ENCODE data around the gene CARNS1. TPM values are rescaled to one million over a fixed set of nuclear protein-coding genes. Genes with fewer than 3 reads are reported as not detected.

The CARNS1 gene
- total and polyA plus RNA-seq, 9 of the 15 experiments (the other 6 are each of a cell fraction or from before 2014, with no cell fraction given) = 0.01 to 0.18 (median 0.06) TPM; not detected in 3

DNA sequence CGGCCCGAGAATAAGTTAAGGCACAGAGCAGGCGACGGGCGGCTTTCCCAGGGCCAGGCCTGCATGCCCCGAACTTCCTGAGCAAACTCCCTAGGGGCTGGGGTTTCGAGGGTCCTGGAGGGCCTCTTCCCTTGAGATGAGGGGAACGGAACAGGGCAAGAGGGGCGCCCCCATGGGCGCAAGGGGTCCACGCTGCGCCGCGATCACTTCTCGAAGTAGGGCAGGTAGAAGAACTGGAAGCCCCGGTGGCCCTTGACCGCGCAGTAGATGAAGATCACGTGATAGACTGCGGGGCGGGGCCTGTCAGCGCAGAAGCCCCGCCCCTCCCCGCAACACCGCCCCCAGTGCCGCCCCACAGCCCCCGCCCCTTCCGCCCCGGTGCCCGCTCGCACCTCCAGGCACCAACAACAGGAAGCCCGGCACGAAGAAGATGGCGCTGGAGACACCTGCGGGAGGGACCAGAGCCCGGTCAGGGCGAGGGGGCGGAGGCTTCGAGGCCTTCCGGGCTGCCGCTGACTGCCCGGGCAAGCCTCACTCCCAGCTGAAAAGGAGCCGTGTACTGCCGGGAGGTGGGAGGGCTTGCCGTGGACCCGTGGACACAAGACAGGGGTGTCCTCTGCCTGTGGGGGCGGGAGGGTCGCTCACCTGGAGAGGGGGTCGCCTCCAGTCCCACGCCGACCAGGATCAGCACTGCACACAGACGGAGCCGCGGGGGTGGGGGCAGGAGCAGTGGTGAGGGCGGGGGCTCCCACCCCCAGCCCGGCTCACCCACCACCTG, 49.1 kb downstream of the CARNS1 start (continued):
- TF ChIP-seq DDX20 (tag; IDR thresholded peaks at IDR 0.05; ENCODE audit: low read depth) = no peak
- peak; percentile 41; the same call in 1 of the 2 replicates for TF ChIP-seq CXXC5 (CRISPR knock-in tag; IDR thresholded peaks at IDR 0.05)
- TF ChIP-seq NCOA4 (IDR thresholded peaks at IDR 0.05; ENCODE audit: partially characterized antibody) = no peak
- no peak for TF ChIP-seq ZNF121 (CRISPR knock-in tag; conservative IDR thresholded peaks at IDR 0.05)
- no peak for TF ChIP-seq SLC30A9 (CRISPR knock-in tag; IDR thresholded peaks at IDR 0.05)
- no peak for TF ChIP-seq XRCC4 (IDR thresholded peaks at IDR 0.05; ENCODE audit: extremely low read depth, insufficient read depth, insufficient read length)
- TF ChIP-seq TEAD2 (tag; IDR thresholded peaks at IDR 0.05) = no peak
- no peak for TF ChIP-seq NR4A1 (CRISPR knock-in tag; IDR thresholded peaks at IDR 0.05)
- TF ChIP-seq NR4A1 (tag; IDR thresholded peaks at IDR 0.05) = no peak
- TF ChIP-seq, protein P1, sequence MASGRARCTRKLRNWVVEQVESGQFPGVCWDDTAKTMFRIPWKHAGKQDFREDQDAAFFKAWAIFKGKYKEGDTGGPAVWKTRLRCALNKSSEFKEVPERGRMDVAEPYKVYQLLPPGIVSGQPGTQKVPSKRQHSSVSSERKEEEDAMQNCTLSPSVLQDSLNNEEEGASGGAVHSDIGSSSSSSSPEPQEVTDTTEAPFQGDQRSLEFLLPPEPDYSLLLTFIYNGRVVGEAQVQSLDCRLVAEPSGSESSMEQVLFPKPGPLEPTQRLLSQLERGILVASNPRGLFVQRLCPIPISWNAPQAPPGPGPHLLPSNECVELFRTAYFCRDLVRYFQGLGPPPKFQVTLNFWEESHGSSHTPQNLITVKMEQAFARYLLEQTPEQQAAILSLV (tag; IDR thresholded peaks at IDR 0.05) = no peak
- TF ChIP-seq ZNF140 (CRISPR knock-in tag; IDR thresholded peaks at IDR 0.05) = no peak
- TF ChIP-seq ZNF445 (CRISPR knock-in tag; IDR thresholded peaks at IDR 0.05; ENCODE audit: low read depth) = no peak
- peak; percentile 29; the same call in 1 of the 2 replicates for TF ChIP-seq FOSL1 (tag; conservative IDR thresholded peaks at IDR 0.05)
- no peak for TF ChIP-seq ZNF57 (CRISPR knock-in tag; IDR thresholded peaks at IDR 0.05)
- no peak for TF ChIP-seq PPARD (CRISPR knock-in tag; IDR thresholded peaks at IDR 0.05)
- no peak for TF ChIP-seq RUNX1 (IDR thresholded peaks at IDR 0.05; ENCODE audit: low read depth)
- TF ChIP-seq, protein P2, sequence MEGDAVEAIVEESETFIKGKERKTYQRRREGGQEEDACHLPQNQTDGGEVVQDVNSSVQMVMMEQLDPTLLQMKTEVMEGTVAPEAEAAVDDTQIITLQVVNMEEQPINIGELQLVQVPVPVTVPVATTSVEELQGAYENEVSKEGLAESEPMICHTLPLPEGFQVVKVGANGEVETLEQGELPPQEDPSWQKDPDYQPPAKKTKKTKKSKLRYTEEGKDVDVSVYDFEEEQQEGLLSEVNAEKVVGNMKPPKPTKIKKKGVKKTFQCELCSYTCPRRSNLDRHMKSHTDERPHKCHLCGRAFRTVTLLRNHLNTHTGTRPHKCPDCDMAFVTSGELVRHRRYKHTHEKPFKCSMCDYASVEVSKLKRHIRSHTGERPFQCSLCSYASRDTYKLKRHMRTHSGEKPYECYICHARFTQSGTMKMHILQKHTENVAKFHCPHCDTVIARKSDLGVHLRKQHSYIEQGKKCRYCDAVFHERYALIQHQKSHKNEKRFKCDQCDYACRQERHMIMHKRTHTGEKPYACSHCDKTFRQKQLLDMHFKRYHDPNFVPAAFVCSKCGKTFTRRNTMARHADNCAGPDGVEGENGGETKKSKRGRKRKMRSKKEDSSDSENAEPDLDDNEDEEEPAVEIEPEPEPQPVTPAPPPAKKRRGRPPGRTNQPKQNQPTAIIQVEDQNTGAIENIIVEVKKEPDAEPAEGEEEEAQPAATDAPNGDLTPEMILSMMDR (IDR thresholded peaks at IDR 0.05 in 2 of 3, conservative IDR thresholded peaks at IDR 0.05 in 1 of 3; ENCODE audit: insufficient read depth in 2 of 3, low read depth in 1 of 3, low read length in 3 of 3) = no peak
- no peak for TF ChIP-seq NFXL1 (CRISPR knock-in tag; IDR thresholded peaks at IDR 0.05)
- no peak for TF ChIP-seq FOXK1 (CRISPR knock-in tag; IDR thresholded peaks at IDR 0.05; ENCODE audit: borderline replicate concordance)
- TF ChIP-seq POLR2B (IDR thresholded peaks at IDR 0.05; ENCODE audit: low read depth, partially characterized antibody) = peak; percentile 39
- no peak for TF ChIP-seq NBN (IDR thresholded peaks at IDR 0.05; ENCODE audit: low read depth)
- TF ChIP-seq, protein P3, sequence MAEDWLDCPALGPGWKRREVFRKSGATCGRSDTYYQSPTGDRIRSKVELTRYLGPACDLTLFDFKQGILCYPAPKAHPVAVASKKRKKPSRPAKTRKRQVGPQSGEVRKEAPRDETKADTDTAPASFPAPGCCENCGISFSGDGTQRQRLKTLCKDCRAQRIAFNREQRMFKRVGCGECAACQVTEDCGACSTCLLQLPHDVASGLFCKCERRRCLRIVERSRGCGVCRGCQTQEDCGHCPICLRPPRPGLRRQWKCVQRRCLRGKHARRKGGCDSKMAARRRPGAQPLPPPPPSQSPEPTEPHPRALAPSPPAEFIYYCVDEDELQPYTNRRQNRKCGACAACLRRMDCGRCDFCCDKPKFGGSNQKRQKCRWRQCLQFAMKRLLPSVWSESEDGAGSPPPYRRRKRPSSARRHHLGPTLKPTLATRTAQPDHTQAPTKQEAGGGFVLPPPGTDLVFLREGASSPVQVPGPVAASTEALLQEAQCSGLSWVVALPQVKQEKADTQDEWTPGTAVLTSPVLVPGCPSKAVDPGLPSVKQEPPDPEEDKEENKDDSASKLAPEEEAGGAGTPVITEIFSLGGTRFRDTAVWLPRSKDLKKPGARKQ (CRISPR knock-in tag; IDR thresholded peaks at IDR 0.05) = no peak
- TF ChIP-seq ZBED1 (IDR thresholded peaks at IDR 0.05) = no peak
- no peak for TF ChIP-seq SRSF7 (optimal IDR thresholded peaks at IDR 0.05; ENCODE audit: low read depth, low read length)
- no peak for TF ChIP-seq SMARCA5 (IDR thresholded peaks at IDR 0.05)
- TF ChIP-seq CHD2 (IDR thresholded peaks at IDR 0.05; ENCODE audit: low read depth, low read length) = no peak
- 0 out of 2 replicates have a peak, but pooled peaks have one; percentile 11 for TF ChIP-seq XRCC5 (IDR thresholded peaks at IDR 0.05; ENCODE audit: low read depth, low read length)

Measured in K562 (cell line).